AG04449 (cell line): ENCODE data around the gene SPNS2.

ENCODE experiments used
- CTCF ChIA-PET: fragments of 350-600 bp; formaldehyde crosslinking; extraction: SDS; loops from one replicate; lab custom pipeline; 2021; ENCODE audit warnings: antibody characterized with exemption; lab: Yijun Ruan, JAX
- POLR2A ChIA-PET: fragments of 400-600, 350-600 bp; formaldehyde crosslinking; extraction: SDS; loops from one replicate; lab custom pipeline; 2020; ENCODE audit warnings: antibody characterized with exemption, inconsistent platforms; lab: Yijun Ruan, JAX
- DNase-seq: peaks from one replicate; pipeline ENCODE4 v3.0.0-alpha.2; 2010; ENCODE audit warnings: low read depth, low spot score
- H3K4me3 ChIP-seq: 2 replicates; pipeline ENCODE4 v1.5.1; 2011; ENCODE audit warnings: low read depth, mild to moderate bottlenecking, control low read depth, low read length
- CTCF ChIP-seq: IDR thresholded peaks from one replicate; pipeline ENCODE4 v1.5.1; 2011; ENCODE audit warnings: mild to moderate bottlenecking, moderate library complexity, low read length, control low read depth, inconsistent platforms; ENCODE audit not compliant: insufficient read depth; ENCODE audit errors: missing control alignments

The SPNS2 gene

GRCh38 chr17:4506175-4506813 is 7.6 kb downstream of the SPNS2 start:
- TF ChIP-seq CTCF: no peak
- ChIA-PET CTCF (no interaction called here), POLR2A (no interaction called here)

GRCh38 chr17:4506892-4507291 is 8.2 kb downstream of the SPNS2 start:
- CTCF ChIA-PET: no interaction called here

More at GRCh38 chr17:4506175-4506813, 7.6 kb downstream of the SPNS2 start:
- no peak for DNase-seq
- H3K4me3 ChIP-seq: no peak overlapping the region

GRCh38 chr17:4507361-4508111 is 8.9 kb downstream of the SPNS2 start:
- DNase-seq: no peak
- CTCF ChIA-PET: interaction anchor here (0.7 to 1.1 kb wide), 2 partner anchors 9 to 57 kb away, joined by 3 read pairs; no protein-coding TSS in a partner anchor
- POLR2A ChIA-PET: no interaction called here
- H3K4me3 ChIP-seq: no peak overlapping the region
- TF ChIP-seq CTCF: no peak

More at GRCh38 chr17:4506892-4507291, 8.2 kb downstream of the SPNS2 start:
- H3K4me3 ChIP-seq: no peak overlapping the region
- no peak for DNase-seq
- POLR2A ChIA-PET: no interaction called here
- TF ChIP-seq CTCF: no peak

GRCh38 chr17:4508207-4508606 is 9.5 kb downstream of the SPNS2 start:
- CTCF ChIA-PET: interaction anchor here (0.7 to 1.1 kb wide), 2 partner anchors 8 to 57 kb away, joined by 3 read pairs; no protein-coding TSS in a partner anchor
- POLR2A ChIA-PET: no interaction called here
- no peak for DNase-seq
- TF ChIP-seq CTCF: no peak
- no peak overlapping the region for H3K4me3 ChIP-seq

- H3K4me3 ChIP-seq: no peak overlapping the region
- no peak for DNase-seq
- POLR2A ChIA-PET: no interaction called here
- no peak for TF ChIP-seq CTCF
- CTCF ChIA-PET: interaction anchor here (1.1 kb wide), 1 partner anchor 57 kb away, joined by 3 read pairs; no protein-coding TSS in a partner anchor
Observed at GRCh38 chr17:4509401-4509800, 10.7 kb downstream of the SPNS2 start.

- no peak for TF ChIP-seq CTCF
- POLR2A ChIA-PET: no interaction called here
- CTCF ChIA-PET: interaction anchor here (1.1 kb wide), 1 partner anchor 56 kb away, joined by 3 read pairs; no protein-coding TSS in a partner anchor
- H3K4me3 ChIP-seq: no peak overlapping the region
- no peak for DNase-seq
Observed at GRCh38 chr17:4509923-4510617, 11.4 kb downstream of the SPNS2 start.
